IPS DF 19.7 (cell line): Measurements from ENCODE around the gene ASTN2.

Source experiments
- DNase-seq: peaks from one replicate; pipeline ENCODE4 v3.0.0-alpha.2; 2013; ENCODE audit warnings: low read depth, low spot score

The ASTN2 gene

GRCh38 chr9:116572095-116572748 lies 842.6 kb downstream of the ASTN2 start:
- DNase-seq: no peak

GRCh38 chr9:116569111-116569510 lies 845.7 kb downstream of the ASTN2 start:
- no peak for DNase-seq

DNA sequence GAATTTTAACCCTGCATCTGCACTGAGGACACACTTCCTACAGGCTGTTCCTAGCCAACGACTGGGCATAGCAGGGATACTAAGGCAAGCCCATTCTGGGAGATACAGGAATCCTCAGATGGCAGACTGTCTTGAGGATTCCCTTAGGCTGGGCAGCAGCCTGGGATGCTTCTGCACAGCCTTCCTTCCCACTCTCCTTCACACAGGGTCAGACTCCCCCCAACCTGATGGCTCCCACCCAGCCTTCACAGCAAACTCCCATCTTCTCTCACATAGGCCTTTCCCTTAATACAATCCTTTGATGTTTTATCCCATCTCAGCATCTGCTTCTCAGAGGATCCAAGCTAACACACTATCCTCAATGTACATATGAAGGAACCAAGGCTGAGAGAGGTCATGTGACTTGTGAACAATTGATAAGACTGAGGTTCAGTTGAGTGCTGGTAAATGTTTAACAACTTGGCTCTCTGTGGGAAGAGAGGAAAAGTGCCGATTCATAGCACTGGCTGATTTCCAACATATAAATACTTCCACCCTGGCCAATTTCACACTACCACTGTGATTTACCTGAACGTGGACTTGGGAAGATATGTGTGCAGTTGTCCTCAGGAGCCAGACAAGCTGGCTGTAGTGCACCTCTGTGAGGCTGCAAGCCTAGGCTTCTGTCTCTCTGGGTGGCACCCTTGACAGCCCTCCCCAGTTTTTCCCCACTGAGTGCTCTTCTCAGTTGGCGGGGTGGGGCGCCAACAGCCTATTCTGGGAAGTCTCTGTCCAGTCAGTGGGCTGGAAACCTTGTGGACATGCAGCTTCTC lies 848.0 kb downstream of the ASTN2 start:
- DNase-seq: no peak

DNA sequence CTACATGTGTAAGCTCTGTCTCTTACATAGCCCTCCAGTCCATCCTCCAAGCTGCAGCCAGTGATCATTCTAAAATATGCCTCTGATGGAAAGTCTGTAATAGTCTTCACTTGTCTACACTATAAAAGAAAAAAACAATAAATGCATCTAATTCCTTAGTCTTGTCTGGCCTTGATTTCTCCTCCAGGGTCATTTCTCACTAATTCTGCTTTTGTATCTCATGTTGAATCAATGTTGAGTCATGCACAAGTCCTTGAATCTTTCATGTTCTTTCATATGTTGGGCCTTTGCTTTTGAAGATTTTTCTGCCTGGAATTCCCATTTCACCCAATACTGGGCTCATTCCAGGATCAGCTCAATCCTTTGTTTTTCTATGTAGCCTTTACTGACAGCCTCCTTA lies 848.9 kb downstream of the ASTN2 start:
- no peak for DNase-seq

GRCh38 chr9:116564266-116564793 lies 850.5 kb downstream of the ASTN2 start:
- no peak for DNase-seq

DNA sequence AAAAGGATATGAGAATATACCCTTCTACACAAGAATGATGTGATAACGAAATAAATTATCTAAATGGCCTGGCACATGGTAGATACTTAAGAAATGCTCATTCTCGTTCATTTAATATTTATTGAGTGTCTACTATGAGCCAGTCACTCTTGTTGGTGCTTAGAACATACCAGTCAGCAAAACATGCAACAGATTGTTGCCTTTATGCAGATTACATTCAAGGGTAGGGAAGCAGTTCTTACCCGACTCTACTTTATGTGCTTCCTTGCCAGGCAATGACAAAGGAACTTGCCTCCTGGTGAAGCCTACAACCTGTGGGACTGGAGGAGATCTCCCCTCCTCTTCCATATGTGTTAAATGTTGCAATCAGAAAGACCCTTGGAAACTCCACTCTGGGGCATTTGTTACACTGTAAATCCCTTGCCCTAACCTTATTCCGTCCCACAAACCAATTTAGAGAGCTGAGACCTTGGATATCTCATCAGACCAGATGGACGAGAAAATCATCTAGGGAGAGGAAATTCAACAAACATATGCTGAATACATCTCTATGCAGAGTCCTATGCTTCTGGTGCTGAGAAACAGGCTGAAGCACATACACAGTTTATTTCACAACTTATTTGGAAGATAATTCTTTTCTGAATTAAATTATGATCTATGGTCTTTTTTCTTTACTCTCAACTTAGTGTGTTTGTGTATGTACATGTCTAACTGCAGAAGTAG lies 855.9 kb downstream of the ASTN2 start:
- DNase-seq: no peak

- no peak for DNase-seq
Observed at GRCh38 chr9:116558035-116558434, 856.8 kb downstream of the ASTN2 start.

- no peak for DNase-seq
Observed at GRCh38 chr9:116555556-116556155, 859.2 kb downstream of the ASTN2 start.

DNA sequence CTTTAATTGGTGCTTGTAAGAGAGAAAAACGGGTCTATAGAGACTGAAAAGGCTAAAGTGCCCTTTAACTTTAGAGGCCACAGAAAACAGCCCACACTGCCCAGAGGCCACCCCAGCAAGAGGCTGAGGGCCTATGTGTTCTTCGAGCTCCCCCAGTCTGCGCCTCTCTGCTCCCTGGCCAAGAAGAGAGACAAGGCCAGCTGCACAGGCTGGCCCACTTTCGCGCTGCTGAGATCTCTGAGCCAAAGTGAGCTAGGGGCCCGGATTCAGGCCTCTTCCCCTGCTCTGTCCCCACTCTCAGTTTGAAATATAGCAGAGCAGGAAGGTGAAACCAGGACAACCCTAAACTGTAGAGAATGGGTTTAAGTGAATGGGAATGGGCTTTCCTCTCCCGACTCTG lies 859.7 kb downstream of the ASTN2 start:
- DNase-seq: no peak

- no peak for DNase-seq
Observed at GRCh38 chr9:116550696-116551436, 864.0 kb downstream of the ASTN2 start.

GRCh38 chr9:116549786-116550660 lies 864.8 kb downstream of the ASTN2 start:
- DNase-seq: no peak

DNA sequence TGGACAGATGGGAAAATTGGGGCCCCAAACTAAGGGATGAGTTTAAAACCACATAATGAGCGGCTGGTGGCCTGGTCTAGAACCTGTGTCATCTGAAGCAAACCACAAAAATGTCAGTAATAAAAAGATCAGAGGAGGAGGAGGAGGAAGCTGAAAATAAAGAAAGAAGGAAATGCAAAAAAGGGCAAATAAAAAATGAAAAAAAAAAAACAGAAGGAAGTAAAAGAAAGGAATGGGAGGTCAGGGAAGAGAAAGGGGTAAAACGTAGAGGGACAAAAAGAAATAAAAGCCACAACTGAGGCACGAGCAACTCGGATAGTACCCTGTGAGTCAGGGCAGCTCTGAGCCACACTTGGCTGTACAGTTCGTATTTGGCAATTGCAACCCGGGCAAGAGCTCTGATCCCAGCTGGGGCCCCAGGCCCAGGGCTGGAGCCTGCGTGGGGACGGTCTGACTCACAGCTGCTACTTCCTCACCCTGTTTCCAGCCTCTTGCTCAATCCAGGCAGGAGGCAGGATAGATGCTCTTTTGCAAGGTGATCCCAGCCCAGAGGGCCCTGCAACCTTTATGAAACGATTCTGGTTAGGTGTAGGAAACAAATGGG lies 865.7 kb downstream of the ASTN2 start:
- no peak for DNase-seq

GRCh38 chr9:116547729-116548426 lies 867.0 kb downstream of the ASTN2 start:
- no peak for DNase-seq

GRCh38 chr9:116546711-116547581 lies 867.9 kb downstream of the ASTN2 start:
- DNase-seq: no peak

DNA sequence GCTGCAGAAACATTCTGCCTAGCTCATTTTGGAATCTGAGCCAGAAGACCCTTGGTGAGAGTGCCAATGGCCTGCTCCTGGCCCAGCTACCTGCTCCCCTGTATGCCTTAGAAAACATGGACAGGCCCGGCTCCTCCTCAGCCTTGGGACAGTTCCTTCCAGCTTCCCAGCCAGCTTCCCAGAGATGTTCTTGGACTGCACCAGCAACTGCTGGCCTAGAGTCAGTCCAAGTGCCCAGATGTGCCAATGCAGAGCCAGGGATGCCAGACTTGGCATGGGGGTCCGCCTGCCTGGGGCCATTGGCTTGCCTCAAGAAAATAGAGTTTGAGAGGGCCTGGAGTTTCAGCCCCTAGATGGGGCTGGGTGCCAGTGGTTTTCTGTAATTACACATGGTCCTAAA lies 870.0 kb downstream of the ASTN2 start:
- no peak for DNase-seq

DNA sequence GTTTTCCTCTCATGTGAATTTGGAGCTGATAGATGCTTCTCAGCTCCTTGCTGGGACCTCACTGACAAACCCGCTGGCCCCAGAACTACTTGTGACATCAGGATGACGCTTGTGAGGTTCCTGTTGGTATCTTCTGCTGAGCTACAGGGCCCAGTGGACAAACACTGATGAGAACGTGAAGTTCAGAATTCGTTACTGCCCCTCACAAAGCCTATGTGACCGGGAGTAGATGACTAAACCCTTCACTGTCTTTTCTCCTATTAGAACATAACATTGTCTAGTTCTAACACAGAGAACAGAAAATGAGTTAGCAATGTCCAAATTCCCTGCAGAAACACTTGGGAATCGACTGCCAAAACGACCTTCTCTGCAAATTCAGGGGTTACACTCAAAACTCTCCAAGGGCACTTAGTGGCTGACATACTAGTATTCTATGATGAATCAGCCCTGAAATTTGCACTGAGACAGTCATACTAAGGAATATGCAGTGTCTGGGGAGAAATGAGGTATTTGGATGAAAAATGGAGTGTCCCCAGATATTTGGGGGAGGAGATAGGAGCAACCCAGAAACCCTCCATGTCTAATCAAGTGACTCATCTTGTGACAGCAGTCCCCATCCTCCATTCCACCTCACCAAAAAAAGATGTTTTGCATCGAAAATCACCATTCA lies 871.0 kb downstream of the ASTN2 start:
- no peak for DNase-seq

- DNase-seq: no peak
Observed at GRCh38 chr9:116541402-116541801, 873.5 kb downstream of the ASTN2 start.

- no peak for DNase-seq
Observed at GRCh38 chr9:116539549-116539948, 875.3 kb downstream of the ASTN2 start.
